Raji (cell line): ENCODE results near the gene MORN1.

Experiments
- POLR2A ChIP-seq: IDR thresholded peaks from 2 replicates; pipeline ENCODE4 v1.6.1; 2011; ENCODE audit warnings: low read depth, low read length, control low read depth; ENCODE audit not compliant: insufficient read depth

MORN1 gene

DNA sequence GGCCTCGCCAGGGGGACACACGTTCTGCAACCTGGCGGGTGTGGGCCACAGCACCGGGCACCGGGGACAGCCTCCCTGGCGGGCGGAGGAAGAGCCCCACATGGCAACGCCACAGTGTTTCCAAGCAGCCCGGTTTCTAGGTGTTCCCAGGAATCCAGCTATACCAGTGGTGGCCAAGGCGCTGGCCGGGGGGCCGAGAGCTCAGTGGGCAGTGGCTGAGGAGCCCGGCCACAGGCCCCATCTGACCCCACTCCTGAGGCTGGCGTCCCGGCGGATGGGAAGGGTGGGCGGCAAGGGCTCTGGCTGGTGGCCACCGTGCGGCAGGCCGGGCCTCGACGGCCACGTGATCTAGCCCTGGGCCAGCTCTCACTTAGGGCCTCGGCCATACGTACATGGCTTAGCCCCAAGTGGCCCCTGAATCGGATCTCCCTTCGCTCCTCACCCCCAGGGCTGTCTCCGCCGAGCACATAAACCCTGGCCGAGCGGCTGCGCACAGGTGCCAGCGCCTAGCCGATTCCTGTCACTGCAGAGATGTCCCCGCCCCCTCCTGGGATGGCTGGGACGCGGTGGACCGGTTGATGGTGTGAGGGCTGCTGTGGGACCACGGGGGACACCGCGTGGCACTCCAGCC, 68.7 kb downstream of the MORN1 start:
- TF ChIP-seq POLR2A: no peak

DNA sequence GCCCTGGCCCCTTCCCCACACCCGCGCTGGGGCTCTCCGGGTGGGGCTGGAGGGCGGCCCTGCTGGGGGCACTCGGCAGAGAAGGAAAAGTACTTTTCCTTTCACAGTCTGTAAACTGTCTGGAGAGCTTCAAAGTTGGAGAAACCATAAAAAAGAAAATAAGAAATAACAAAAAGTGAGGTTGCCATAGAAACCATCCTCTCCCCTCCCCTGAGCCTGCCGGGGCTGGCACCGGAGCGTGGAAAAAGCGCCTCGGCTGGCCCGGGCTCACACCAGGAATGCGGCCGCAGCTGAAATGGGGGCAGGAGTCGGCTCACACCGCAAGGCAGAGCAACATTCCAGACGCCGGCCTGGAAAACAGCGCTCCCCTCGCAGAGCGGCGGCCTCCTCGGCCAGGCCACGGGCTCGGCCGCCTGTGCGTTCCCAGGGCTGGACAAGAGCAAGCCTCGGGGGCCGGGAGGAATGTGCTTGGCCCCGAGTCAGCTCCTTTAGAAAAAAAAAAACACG, 69.2 kb downstream of the MORN1 start:
- no peak for TF ChIP-seq POLR2A

DNA sequence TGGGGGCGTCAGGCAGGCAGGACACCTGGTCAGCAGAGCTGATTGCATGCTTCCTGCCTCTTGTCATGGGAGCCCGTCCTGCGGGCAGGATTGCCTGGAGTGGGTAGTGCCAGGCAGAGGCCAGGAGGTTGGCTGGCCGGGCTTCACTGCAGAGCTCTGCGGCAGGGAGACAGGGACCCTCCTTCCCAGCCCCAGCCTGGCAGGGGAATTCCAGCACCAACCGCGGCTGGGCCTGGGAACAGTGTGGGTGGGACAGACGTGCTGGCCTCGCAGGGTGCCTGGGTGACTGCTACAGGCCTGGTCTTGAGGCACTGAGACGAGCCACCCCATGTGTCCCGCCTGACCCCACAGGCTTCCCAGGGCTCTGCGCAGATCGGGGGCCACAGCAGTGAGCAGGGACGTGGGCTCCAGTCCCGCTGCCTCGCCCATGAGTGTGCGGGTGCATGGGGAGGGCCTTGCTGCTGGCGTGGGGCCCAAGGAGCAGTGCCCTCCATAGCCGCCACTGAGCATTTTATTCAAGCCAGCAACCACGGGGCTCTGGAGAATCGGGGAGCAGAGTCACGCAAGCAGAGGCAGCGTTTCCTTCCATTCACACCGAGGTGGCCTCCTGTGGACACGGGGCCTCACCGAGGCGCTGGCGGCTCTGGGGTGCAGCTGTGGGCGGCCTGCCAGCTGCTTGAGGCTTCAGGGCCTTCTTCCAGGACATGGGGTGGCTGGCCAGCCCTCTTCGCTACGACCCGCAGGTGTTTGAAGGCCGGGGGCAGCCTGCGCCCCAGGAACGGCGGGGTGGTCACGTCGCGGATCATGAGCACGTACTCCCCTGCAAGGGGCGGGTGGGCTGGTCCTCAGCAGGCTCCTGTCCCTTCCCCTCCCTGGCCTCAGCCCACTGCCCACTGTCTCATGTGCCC, 70.3 kb downstream of the MORN1 start:
- no peak for TF ChIP-seq POLR2A

DNA sequence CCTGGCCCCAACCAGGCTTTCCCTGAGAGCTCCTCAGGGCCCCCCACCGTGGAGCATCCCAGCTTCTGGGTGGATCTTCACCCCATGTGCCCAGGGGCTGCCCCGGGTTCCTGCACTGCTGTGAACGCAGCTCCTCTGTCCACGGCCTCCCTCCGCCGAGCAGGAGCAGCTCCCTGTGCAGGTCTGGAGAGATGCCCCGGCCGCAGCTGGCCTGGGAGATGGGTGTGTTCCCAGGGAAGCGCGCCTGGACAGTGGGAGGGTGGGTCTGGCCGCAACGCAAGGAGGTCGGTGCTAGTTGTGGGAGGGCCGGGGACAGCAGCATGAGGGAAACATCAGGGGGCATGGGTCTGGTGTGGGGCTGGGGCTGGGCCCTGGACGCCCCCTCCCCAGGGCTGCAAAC, 71.3 kb downstream of the MORN1 start:
- no peak for TF ChIP-seq POLR2A

DNA sequence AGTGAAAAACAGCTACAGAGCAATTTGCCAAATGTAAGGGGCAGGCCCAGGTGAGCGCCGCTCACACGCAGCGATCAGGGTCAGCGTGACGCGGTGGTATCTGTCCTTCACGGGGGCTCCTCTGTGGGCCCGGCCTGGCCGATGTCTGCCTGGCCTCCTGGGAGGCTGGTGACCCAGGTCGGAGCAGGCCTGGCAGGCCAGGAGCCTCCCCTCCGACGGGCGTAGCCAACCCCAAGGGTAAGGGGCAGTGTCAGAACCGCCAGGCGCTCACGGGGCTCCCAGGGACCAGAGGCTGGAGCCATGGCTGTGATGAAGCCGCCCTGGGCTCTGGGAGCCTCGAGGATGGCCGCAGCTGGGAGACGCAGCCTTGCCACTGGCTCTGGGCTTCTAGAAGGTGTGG, 72.1 kb downstream of the MORN1 start:
- no peak for TF ChIP-seq POLR2A

DNA sequence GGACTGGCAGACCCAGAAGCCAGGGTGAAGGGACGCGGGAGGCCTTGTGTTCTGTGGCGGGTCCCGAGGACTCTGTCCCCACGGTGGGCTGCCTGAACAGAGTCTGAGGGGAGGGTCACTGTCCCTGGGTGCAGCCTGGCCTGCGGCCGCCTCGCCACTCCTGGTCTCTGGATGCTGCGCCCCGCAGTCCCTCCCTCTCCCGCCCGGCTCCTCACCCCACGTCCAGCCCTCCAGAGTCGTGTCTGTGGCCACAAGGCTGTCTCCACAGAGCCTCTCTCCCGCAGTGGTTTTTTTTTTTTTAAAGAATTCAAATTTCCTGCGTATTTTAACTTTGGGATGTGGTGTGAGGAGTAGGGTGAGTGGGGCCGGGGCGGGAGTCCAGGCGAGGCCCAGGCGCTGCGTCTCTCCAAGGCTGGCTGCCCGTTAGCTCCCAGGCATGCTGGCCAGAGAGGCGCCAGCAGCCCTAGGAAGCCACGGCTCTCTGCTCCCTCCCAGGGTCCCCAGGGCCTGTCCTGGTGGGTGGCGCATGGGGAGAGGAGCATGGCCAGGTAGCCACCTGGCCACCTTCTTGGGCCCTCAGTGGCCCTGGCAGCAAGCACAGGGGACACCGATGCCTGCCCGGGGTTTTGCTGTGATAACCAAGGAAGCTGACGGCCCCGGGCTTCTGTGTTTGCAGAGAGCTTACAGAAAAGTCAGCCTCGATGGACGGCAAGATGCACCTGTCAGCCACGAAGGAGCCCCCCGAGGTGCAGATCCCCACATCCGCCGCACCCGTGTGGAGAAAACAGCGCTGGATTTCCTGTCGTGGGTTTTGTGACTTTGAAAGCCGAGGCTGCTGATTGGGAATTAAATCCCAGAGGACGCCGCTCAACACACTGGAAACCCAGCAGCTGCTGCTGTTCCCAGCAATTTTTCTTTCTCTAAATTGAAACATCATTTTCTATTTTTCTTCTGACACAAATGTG, 72.8 kb downstream of the MORN1 start:
- no peak for TF ChIP-seq POLR2A

DNA sequence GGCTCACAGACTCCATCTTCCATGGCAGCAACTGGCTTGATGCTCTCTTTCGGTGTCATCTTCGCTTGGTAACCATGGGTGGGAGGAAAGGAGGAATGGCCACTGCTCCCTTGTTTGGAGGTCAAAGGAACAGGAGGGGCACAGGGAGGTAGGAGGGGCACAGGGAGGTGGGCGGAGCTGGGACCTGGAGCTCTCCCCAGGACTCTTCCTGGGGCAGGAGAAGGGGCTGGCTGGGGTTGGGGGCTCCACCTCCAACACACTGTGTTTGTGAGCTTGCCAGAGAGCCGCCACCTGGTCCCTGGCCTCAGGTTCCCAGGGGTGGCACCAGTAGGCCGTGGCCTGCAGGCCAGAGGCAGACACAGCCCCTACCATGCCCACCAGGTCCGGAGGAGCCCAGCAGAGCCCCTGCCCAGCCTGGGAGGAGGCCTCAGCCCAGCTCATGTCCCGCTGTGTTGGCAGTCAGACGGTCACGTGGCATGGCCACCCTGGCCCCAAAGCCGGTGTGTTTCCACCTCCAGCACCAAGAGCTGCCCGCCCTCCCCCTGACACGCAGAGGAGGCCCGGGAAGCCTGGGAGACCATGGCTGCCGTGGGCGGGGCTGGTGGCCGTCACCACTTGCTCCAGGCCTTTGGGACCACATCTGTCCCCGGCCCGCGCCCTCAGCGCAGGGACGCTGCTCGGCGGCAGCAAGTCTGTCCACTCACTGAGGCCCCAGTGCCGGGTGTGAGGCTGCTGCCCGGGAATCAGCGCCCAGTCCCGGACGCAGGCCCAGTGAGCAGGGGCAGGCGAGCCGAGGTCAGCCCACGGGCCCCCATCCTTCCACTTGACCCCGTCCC, 73.9 kb downstream of the MORN1 start:
- TF ChIP-seq POLR2A: no peak

- no peak for TF ChIP-seq POLR2A
Observed at GRCh38 chr1:2316451-2316961, 74.8 kb downstream of the MORN1 start.

GRCh38 chr1:2315674-2316450, 75.5 kb downstream of the MORN1 start:
- TF ChIP-seq POLR2A: no peak

- TF ChIP-seq POLR2A: no peak
Observed at GRCh38 chr1:2314803-2315673, 76.3 kb downstream of the MORN1 start.

DNA sequence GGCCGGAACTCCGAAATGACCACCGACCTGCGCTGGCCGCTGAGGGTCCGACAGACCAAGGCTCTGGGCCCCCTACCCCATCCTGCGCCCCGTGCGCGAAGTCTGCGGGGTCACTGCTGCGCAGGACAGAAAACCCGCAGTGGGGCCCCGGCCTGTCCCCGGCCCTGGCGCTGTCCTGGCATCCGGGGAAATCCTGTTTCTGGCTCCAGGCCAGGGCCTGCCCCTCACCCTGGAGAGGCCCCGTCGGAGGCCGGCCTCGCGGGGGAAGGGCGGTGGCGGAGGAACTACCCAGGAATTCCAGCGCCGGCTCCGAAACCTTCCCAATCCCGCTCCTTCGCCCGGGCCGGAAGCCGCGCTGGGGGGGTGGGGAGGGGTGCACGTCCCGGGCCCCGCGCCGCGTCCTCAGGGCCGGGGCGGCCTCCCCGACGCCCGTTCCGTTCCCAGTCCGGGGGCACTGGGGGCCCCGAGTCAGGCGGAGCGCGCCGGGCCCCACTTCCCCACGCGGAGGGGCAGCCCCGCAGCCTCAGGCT, 77.0 kb downstream of the MORN1 start:
- TF ChIP-seq POLR2A: no peak

DNA sequence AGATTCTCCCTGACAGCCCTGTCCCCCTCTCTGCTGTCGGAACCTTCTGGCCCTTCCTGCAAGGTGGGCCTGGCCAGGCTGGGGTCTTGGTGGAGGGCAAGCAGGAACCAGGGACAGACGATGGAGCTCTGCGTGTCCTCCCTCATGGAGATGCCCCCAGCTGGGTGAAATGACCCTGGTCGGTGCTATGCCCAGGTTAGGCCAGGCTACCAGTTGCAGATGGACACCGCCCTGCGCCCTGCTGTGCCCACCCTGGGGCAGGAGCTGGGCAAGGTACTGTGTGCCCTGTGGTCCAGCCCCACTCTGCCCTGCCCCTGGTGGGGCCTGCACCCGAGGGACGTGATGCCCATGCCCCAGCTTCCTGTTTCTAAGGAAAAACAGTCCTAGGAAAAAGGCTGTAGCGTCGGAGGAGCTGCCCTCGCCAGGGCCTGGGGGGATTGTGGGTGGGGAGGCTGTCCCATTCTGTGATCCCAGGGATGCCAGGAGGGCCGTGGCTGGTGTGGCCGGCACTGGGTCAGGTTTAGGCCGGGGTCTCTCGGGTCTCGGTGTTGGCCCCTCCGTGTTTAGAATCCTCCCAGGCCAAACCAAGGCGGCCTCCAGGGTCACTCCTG, 77.6 kb downstream of the MORN1 start:
- no peak for TF ChIP-seq POLR2A
